GM06990 (cell line): ENCODE measurements around the gene PRKN.

Experiments used
- DNase-seq: peaks from one replicate; pipeline ENCODE4 v3.0.0-alpha.2; 2011; ENCODE audit not compliant: insufficient read length; ENCODE audit errors: extremely low read depth
- H3K27me3 ChIP-seq: replicated peaks from 2 replicates; pipeline ENCODE4 v1.6.0; 2011; ENCODE audit warnings: low read length; ENCODE audit not compliant: control insufficient read depth, insufficient read depth
- H3K36me3 ChIP-seq: 2 replicates; pipeline ENCODE4 v1.5.1; 2011; ENCODE audit warnings: low read length; ENCODE audit not compliant: control insufficient read depth, insufficient read depth
- H3K4me3 ChIP-seq: replicated peaks from 2 replicates; pipeline ENCODE4 v1.5.1; 2011; ENCODE audit warnings: low read depth, mild to moderate bottlenecking, control low read depth, low read length
- CTCF ChIP-seq: IDR thresholded peaks from 2 replicates; pipeline ENCODE4 v1.5.1; 2011; ENCODE audit warnings: low read length, control low read depth, mild to moderate bottlenecking, inconsistent platforms; ENCODE audit not compliant: insufficient read depth, poor library complexity, severe bottlenecking

The PRKN gene

GRCh38 chr6:161584621-161585340 is 1142.8 kb downstream of the PRKN start:
- no peak for DNase-seq
- TF ChIP-seq CTCF, result no peak

GRCh38 chr6:161584051-161584450 is 1143.5 kb downstream of the PRKN start:
- H3K27me3 ChIP-seq, result no peaks in the 10 kb centered on the region
- no peak for TF ChIP-seq CTCF
- H3K36me3 ChIP-seq, result no peaks in the 10 kb centered on the region
- no peak overlapping the region for H3K4me3 ChIP-seq
- no peak for DNase-seq

More at GRCh38 chr6:161584621-161585340, 1142.8 kb downstream of the PRKN start:
- H3K36me3 ChIP-seq, result no peaks in the 10 kb centered on the region
- no peak overlapping the region for H3K4me3 ChIP-seq
- no peaks in the 10 kb centered on the region for H3K27me3 ChIP-seq

- DNase-seq, result no peak
- Histone ChIP-seq H3K27me3 (no peaks in the 10 kb centered on the region), H3K4me3 (no peak overlapping the region)
Measured at GRCh38 chr6:161583584-161583983, 1144.0 kb downstream of the PRKN start.

GRCh38 chr6:161578478-161578877 is 1149.1 kb downstream of the PRKN start:
- Histone ChIP-seq H3K27me3 (no peaks in the 10 kb centered on the region), H3K4me3 (no peak overlapping the region), H3K36me3 (no peaks in the 10 kb centered on the region)
- TF ChIP-seq CTCF, result no peak
- DNase-seq, result no peak

More at GRCh38 chr6:161583584-161583983, 1144.0 kb downstream of the PRKN start:
- H3K36me3 ChIP-seq, result no peaks in the 10 kb centered on the region
- TF ChIP-seq CTCF, result no peak

GRCh38 chr6:161575523-161576254 is 1151.9 kb downstream of the PRKN start:
- no peaks in the 10 kb centered on the region for H3K36me3 ChIP-seq
- H3K4me3 ChIP-seq, result no peak overlapping the region
- no peak for DNase-seq
- TF ChIP-seq CTCF, result no peak
- no peaks in the 10 kb centered on the region for H3K27me3 ChIP-seq
